Measurements from ENCODE around the gene CDRT4.

Gene CDRT4

GRCh38 chr17:15492791-15493692 lies 25.6 kb upstream of the CDRT4 start:
- no peak for DNase-seq

GRCh38 chr17:15492186-15492585 lies 24.8 kb upstream of the CDRT4 start:
- DNase-seq, result no peak

GRCh38 chr17:15490634-15491261 lies 23.3 kb upstream of the CDRT4 start:
- DNase-seq, result peak; percentile 54 to 79 (median 70)

GRCh38 chr17:15488557-15488956 lies 21.1 kb upstream of the CDRT4 start:
- no peak for DNase-seq

- DNase-seq, result no peak
Measured at GRCh38 chr17:15485045-15485444, 17.6 kb upstream of the CDRT4 start.

GRCh38 chr17:15483431-15483830 lies 16.0 kb upstream of the CDRT4 start:
- no peak for DNase-seq

- no peak for DNase-seq
Measured at GRCh38 chr17:15482476-15482875, 15.1 kb upstream of the CDRT4 start.

GRCh38 chr17:15481481-15481880 lies 14.1 kb upstream of the CDRT4 start:
- DNase-seq, result no peak

GRCh38 chr17:15480204-15480603 lies 12.8 kb upstream of the CDRT4 start:
- no peak for DNase-seq

GRCh38 chr17:15479703-15480102 lies 12.3 kb upstream of the CDRT4 start:
- DNase-seq, result no peak

GRCh38 chr17:15478845-15479244 lies 11.4 kb upstream of the CDRT4 start:
- no peak for DNase-seq

GRCh38 chr17:15475631-15476354 lies 8.4 kb upstream of the CDRT4 start:
- no peak for DNase-seq

- no peak for DNase-seq
Measured at GRCh38 chr17:15472891-15473290, 5.5 kb upstream of the CDRT4 start.

GRCh38 chr17:15470536-15470935 lies 3.1 kb upstream of the CDRT4 start:
- DNase-seq, result no peak

- DNase-seq, result no peak
Measured at GRCh38 chr17:15469260-15469659, 1.8 kb upstream of the CDRT4 start.

- no peak for DNase-seq
Measured at GRCh38 chr17:15468126-15468525, 705 bp upstream of the CDRT4 start.

GRCh38 chr17:15466131-15466530 lies 1.3 kb downstream of the CDRT4 start:
- no peak for DNase-seq

- no peak for DNase-seq
Measured at GRCh38 chr17:15465045-15465701, 2.2 kb downstream of the CDRT4 start.

- DNase-seq, result no peak
Measured at GRCh38 chr17:15464231-15464985, 3.0 kb downstream of the CDRT4 start.

GRCh38 chr17:15462976-15463772 lies 4.2 kb downstream of the CDRT4 start:
- no peak for DNase-seq

GRCh38 chr17:15457723-15458094 lies 9.7 kb downstream of the CDRT4 start:
- no peak for DNase-seq

All from suppressor macrophage treated with lipopolysaccharide for 1 hour (primary cell).